NCI-H2196 treated with DMSO at 0.1 percent for 48 hours (cell line): ENCODE data around the gene UQCC3.
"Not testable (repeated sequence)": the region's sequence is repeated elsewhere in the genome, so short reads cannot be mapped to it uniquely, and the experiment has no call there.

Experiments
- DNase-seq: peaks from one replicate; lab custom pipeline; 2025; ENCODE audit not compliant: unreplicated experiment; lab: John Stamatoyannopoulos, UW

UQCC3 gene

GRCh38 chr11:62671608-62672389 lies at the start of gene UQCC3, which contains the start of gene LBHD1:
Gene UQCC3 (plus strand): TSS chr11:62671673. CDS start chr11:62671746, 73 bp downstream.
Gene LBHD1 (minus strand): TSS chr11:62672267. CDS start chr11:62670031, 2,236 bp downstream.
- peak; percentile 72 for DNase-seq

GRCh38 chr11:62622476-62623089 lies 48.9 kb upstream of the UQCC3 start:
- no peak for DNase-seq

- no peak for DNase-seq
Measured at GRCh38 chr11:62627713-62628112, 43.8 kb upstream of the UQCC3 start.

GRCh38 chr11:62632492-62632891 lies 39.0 kb upstream of the UQCC3 start:
- no peak for DNase-seq

DNA sequence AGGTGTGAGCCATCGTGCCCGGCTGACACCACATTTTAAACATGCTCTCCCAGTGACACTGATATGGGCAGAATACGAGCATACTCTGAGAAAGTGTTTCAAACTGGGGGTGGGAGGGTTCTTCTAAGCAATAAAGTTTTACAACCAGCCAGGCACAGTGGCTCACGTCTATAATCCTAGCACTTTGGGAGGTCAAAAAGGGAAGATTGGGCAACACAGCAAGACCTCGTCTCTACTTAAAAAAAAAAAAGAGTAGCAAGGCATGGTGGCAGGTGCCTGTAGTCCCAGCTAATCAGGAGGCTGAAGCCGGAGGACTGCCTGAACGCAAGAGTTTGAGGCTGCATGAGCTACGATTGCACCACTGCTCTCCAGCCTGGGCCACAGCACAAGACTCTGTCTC lies 27.3 kb upstream of the UQCC3 start:
- DNase-seq, result no peak

GRCh38 chr11:62645671-62645945 lies 25.9 kb upstream of the UQCC3 start:
- DNase-seq, result no peak

GRCh38 chr11:62645946-62646824 lies 25.3 kb upstream of the UQCC3 start, which contains the start of gene GANAB:
Gene GANAB (minus strand): TSS chr11:62646613. CDS start chr11:62646599, 14 bp downstream.
- DNase-seq, result peak; percentile 95

GRCh38 chr11:62646825-62647608 lies 24.5 kb upstream of the UQCC3 start:
- no peak for DNase-seq

GRCh38 chr11:62647609-62648005 lies 23.9 kb upstream of the UQCC3 start:
- DNase-seq, result no peak

GRCh38 chr11:62648185-62648966 lies 23.1 kb upstream of the UQCC3 start:
- DNase-seq, result no peak

DNA sequence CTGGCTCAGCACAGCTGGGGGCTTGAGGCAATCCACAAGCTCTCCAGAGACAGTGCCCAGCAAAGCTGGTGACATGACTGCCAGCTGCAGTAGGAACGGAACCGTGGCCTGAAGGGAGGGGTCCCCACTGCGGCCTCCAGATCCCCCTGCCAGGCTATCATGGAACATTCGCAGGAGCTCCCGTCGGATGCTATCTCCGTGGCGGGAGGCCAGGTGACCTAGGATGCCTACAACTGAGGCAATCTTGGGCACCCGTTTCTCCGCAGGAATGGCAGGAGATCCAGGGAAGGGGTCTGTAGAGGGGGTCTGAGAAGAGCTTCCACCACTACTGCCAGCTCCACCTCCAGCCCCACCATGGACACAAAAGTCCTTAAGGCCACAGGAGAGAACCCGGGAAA lies 22.5 kb upstream of the UQCC3 start:
- DNase-seq, result no peak

- no peak for DNase-seq
Measured at GRCh38 chr11:62649486-62649885, 22.0 kb upstream of the UQCC3 start.

DNA sequence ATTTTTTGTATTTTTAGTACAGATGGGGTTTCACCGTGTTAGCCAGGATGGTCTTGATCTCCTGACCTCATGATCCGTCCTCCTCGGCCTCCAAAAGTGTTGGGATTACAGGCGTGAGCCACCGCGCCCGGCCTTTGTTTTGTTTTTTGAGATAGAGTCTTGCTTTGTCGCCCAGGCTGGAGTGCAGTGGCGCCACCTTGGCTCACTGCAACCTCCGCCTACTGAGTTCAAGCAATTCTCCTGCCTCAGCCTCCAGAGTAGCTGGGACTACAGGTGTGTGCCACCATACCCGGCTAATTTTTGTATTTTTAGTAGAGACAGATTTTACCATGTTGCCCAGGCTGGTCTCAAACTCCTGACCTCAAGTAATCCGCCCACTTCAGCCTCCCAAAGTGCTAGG lies 21.2 kb upstream of the UQCC3 start:
- DNase-seq, result not testable (repeated sequence)

DNA sequence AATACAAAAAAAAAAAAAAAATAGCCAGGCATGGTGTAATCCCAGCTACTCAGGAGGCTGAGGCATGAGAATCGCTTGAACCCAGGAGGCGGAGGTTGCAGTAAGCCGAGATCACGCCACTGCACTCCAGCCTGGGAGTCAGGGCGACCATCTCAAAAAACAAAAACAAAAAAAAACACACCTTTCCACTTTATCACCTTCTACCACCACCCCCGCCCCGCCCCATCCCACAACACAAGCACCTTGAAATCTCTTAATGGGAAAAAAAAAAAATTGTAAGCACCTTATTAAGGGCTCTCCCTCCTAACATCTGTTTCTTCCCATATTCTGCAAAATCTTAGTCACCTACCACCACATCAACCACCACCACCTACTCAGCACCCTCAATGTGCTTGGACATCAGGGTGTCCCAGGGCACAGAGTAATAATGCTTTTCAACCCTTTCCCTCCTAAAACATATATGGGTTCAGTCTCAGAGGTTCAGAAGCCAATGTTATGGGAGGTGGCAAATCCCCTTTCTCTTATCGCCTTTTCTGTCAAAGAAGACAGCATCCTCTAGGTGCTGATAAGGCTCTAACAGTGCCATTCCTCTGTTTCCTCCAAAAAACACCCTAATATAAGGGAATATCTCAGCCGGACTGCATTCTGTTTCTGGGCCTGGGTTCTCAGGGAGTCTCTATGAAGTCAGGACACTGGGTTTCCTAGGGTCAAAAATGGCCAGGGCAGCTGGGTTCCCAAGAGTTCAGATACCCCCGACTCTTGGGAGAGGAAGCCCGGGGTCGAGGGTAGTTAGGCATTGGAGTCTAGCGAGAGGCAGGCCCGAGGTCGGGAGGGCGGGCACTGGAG lies 19.1 kb upstream of the UQCC3 start:
- no peak for DNase-seq

GRCh38 chr11:62654297-62654696 lies 17.2 kb upstream of the UQCC3 start:
- no peak for DNase-seq

DNA sequence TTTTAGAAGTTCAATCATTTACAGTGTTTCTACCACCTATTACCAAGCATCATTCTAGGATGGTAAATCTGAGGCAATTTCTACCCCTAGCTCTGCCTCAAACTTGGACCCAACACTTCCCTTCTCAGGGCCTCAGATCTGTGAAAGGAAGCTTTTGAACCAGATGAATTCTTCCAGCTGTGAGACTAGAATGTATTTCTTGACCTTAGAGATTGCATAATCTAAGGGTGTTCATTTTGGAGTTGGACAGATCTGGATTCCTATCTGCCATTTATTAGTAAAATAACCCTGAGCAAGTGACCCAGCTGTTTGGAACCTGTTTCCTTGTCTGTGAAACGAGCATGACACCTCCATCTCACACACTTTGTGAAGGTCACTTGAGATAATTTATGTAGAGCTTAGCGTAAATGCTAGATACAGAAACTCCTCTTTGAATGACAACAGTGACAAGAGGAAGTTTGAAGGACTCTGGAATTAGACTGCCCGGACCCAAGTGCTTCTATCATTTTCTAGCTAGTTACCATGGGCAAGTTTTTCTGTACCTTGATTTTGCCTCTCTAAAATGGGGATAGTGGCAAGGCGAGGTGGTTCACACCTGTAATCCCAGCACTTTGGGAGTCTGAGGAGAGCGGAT lies 14.6 kb upstream of the UQCC3 start:
- no peak for DNase-seq

DNA sequence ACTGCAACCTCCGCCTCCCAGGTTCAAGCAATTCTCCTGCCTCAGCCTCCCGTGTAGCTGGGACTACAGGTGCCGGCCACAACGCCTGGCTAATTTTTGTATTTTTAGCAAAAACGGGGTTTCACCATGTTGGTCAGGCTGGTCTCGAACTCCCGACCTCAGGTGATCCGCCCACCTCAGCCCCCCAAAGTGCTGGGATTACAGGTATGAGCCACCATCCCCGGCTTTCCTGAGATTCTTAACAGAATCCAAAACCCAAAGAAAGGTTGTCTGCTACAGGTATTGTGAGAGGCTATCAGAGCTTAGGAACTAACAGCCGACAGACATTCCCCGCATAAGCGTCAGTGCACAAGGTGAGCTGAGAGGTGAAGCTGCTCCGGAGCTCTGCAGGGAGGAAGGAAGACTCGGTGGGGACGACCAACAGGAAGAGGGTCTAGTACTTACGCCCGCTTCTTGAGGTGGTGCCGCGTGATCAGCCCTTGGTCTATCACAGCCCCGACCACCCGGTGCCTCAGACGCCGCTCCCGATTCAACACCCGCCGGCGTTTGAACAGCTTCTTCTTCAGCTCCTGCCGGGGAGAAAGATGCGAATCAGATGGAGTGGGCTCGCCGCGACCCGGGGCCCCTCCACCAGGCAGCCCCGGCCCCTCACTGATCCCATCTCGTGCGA lies 6.9 kb upstream of the UQCC3 start:
- no peak for DNase-seq

- peak; percentile 78 for DNase-seq
Measured at GRCh38 chr11:62665075-62665598, 6.3 kb upstream of the UQCC3 start, which contains the start of the genes C11orf98 and CSKMT. Gene C11orf98 (minus strand): TSS chr11:62665210. CDS start chr11:62665169, 41 bp downstream. Gene CSKMT (plus strand): TSS chr11:62665312. CDS start chr11:62665880, 568 bp downstream.
